GM10847 (cell line): ENCODE measurements around the gene SPACA9.

Source experiments
- POLR2A ChIP-seq: IDR thresholded peaks from 2 replicates; pipeline ENCODE4 v1.6.1; 2011; ENCODE audit not compliant: insufficient read length; ENCODE audit errors: extremely low read depth

Gene SPACA9

DNA sequence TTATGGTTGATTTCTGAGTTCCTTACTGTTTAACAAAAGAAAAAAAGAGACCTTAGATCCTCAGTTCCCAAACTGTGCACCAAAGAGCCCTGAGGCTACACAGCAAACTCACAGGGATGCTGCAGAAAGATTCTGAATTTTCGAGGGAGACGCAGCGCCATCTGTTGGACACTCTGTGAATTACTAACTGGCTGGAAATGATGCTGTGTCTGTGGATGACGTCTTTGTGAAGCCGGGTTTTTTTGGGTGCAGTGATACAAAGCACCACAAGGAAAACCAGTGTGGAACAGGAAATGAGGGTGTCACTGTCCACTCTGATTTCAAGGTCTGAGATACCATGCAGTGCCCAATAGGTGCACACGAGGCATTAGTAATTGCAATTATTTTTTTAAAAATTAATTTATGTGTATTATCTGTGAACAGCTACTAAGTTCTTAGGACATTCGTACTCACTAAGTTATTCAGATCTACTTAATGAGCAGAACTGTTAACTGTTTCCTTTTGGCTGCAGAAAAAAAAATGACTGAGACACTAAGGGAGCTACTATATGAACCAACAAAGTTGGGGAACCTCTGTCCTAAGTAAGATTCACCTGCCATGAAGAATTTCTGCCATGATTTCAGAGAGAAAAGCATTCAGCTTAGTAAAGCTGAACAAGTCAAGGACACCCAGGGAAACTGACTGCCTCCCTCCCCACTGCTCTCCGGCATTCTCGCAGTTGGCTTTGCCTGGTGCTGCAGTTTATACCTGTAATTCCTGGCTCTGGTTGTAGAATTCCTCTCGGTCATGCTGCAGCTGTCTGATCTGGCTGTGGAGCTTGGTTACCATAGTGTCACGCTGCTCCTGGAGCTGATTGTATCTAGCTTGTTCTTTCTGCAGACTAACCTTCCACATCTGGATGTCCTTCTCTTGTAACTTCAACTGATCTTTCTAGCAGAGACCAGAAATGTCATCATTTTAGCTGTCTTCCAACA is 23.4 kb downstream of the SPACA9 start:
- TF ChIP-seq POLR2A = no peak

DNA sequence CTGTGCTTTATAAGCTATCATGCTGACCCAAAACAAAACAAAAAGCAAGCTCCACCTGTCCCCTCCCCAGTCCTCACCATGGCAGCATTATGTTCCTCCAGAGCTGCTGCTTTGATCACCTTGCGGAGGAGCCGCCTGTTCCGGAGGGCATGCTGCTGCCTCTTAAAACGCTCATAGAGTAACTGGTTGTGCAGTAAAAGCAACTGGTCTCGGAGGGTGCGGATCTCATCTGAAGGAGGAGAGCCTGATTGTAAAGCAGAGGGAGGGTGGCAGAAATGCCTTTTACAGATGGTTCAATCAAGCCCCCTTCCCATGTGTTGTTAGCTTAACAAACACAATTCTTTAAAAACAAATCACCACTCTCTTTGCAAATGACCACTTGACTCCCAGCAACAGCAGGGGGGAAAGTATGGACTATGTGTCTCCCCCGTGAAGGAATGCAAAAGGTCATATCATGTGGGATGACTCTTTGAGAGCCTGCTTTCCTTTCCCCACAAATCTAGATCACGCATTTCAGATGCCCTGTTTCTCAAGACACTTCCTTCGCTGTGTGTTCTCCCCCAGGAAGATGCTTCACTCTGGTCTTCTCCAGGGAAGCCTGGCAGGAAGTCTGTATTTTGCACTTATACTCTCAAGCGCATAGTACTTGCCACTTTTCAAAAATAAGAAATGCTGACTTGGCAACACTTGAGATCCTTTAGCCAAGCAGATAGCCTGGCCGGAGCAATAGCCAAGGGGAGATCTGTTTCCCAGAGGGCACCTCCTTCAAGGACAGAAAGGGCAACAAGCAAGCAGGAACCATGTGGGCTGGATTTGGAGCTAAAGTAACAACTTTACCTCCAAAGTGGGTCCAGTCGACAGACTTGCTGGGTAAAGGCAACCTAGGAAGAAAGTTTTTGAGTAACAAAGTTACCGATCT is 25.1 kb downstream of the SPACA9 start:
- no peak for TF ChIP-seq POLR2A

DNA sequence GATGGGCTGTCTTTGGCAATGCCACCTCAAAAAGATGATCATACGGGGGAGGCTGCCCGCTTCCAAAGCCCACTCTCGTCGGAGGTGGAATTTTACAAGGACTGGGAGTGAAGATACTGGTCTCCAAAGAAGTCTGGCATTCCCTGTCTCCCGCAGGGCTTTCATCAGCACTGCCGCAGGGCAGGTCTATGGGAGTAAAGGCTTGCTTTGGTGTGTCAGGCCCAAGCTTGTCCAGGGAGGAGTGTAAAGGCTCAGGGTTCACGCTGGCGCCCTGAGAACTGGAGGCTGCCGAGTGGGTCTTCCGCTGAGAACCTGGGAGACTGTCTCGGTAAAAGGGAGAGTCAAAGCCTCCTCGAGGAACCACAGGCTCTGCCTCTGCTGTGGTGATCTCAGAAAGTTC is 27.0 kb downstream of the SPACA9 start:
- no peak for TF ChIP-seq POLR2A

DNA sequence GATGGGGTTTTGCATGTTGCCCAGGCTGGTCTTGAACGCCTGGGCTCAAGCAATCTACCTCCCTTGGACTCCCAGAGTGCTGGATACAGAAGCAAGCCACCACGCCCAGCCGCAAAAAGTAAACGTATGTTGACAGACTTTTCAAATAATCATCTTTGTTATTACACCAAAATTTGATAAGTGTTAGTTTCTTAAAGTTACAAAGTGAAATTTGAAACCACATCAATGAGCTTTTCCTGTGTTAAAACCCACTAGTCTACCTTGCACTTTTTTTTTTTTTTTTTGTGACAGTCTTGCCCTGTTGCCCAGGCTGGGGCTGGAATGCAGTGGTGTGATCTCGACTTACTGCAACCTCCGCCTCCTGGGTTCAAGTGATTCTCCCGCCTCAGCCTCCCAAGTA is 29.9 kb downstream of the SPACA9 start:
- no peak for TF ChIP-seq POLR2A

DNA sequence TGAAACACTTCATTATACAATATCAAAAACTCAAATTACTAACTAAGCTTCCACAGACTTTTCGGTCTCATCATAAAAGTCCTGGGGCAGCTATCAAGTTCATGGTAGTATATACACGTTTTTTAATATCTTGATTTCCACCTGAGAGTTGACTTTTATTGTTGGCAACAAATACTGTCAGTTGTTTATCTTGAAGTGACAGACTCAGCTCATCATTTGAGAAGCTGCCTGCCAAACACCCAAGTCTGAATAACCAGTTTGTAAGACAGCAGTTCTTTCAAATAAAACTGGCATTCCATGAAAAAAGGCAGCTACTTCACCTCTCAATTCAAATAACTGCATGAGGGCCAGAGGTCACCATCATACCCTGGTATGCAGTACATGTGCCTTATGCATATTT is 30.6 kb downstream of the SPACA9 start:
- TF ChIP-seq POLR2A = no peak

DNA sequence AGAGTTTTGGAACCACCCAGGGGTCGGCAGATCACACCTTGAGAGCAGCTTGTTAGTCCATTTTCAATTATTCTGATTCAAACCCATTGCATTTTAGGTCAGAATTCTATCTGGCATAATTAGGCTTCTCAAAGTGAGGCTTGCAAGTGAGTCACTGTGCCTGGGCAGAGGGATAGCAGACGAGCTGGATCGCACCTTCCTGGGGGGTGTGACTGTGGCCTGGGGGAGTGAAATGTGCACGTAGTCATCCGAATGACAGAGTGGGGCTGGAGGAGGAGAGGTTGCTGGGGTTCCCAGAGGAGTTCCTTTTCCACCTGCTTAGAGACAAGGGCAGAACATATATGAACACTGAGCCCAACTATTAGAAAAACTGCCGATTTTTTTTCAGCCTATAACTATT is 31.7 kb downstream of the SPACA9 start:
- TF ChIP-seq POLR2A = no peak

DNA sequence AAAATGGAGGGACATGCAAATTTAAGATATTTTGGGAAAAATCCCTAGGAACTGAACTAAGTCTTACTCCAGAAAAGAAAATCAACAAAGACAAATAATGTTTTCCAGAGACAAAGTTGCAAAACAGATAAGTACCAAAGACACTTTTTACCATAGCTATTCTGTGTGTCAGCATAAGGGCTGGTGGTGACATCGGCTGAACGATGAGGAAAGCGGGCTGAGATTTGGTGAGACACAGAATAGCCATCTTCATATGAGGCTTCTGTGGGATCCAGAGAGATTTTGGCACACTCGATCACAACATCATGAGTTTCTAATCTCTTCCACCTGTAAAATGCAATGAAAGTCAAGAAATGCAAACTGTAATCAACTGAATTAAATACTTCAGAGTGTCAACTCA is 33.4 kb downstream of the SPACA9 start:
- TF ChIP-seq POLR2A = no peak

DNA sequence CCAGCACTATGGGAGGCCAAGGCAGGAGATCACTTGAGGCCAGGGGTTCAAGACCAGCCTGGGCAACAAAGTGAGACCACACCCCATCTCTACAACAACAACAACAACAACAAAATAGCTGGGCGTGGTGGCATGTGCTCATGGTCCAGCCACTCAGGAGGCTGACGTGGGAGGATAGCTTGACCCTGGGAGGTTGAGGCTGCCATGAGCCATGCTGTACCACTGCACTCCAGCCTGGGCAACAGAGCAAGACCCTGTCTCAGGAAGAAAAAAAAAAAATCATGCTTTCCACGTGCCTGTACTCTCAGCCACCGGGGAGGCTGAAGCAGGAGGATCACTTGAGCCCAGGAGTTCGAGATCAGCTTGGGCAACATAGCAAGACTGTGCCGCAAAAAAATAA is 36.2 kb downstream of the SPACA9 start:
- no peak for TF ChIP-seq POLR2A

DNA sequence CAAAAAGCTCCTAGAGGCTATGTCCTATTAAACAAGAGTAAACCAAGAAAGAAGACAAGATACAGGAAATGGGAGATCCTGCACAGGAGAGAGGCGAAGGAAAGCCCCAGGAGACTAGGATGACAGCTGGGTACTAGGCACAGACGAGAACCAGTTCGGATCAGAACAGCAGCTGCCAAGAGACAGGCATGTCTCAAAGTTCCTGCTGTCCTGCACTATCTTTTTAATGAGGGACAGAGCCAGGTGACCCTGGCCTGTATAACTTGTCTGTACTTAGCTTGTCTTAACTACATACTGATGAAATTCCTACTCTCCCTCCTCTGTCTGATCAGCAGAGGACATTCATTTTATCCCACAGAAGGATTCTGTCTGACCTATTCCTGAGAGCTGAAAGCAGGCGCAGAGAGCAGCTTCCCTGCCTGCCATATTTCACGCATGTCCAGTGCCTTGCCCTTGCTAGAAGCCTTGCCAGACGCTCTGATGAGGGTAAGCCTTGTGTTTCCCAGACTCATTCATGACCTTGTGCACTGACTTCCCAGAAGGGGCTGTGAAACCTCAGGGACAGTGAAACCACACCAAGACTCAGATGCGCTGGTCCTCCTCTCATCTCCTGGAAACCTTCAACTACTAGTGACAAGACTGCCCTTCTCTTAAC is 41.0 kb downstream of the SPACA9 start:
- no peak for TF ChIP-seq POLR2A

DNA sequence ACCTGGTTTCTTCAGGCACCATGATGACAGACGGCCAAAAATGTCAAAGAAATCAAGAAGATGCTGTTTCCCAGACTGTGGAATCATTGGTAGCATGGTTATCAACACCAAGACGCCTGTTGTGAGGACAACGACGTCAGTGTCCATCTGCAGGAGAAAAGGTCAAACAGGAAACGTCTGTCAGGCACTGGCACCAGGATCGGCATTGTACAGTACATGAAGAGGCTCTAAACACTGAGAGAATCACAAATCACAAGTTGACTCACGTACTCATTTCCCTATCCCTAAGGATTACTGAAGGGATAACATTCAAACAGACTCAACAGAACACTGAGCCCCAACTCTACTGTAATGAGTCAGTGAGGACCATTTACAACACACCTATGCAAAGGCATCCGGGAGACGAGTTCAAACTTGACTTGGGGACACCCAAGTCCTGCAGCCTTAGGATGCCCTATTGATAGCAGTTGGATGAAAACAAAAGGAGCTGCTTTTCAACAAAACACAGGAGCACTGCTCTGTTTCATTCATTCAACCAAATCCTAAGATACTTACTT is 44.7 kb downstream of the SPACA9 start:
- TF ChIP-seq POLR2A = no peak

DNA sequence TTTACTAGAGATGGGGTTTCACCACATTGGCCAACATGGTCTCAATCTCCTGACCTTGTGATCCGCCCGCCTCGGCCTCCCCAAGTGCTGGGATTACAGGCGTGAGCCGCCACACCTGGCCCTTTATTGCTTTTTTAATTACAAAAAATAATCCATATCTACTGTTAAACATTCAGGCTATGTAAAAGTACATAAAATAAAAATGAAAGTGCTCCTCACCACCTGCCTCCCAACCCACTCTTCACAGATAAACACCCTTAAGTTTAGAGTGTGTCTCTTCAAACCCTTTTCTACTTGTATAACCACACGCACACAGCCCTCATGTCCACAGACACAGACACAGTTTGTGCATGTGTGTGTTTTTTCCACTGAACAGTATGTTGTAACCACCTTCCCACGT is 49.0 kb downstream of the SPACA9 start:
- TF ChIP-seq POLR2A = no peak

DNA sequence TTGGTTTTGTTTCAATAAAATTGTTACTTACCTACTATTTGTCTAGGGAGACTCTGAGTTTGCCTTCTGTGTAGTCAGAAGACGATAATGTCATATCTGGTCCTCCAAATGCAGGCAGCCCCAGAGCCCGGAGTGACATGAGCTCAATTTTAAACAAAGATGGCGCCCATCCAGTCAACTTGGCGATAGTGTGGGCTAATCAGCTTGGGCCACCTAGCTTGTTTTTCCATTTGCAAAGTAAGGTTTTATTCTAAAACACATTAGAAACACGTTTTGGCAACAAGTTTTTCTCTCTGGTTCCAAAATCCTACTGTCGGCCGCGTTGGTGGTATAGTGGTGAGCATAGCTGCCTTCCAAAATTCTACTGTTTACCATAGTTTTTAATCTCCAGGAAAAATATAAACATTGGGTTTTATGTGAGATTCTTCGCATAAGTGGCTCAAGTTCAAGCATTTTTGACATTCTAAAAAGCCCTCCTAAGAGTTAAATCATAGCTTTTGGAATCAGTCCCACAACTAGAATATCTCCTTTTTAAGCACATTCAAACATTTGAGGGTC is 52.6 kb downstream of the SPACA9 start:
- TF ChIP-seq POLR2A = no peak

DNA sequence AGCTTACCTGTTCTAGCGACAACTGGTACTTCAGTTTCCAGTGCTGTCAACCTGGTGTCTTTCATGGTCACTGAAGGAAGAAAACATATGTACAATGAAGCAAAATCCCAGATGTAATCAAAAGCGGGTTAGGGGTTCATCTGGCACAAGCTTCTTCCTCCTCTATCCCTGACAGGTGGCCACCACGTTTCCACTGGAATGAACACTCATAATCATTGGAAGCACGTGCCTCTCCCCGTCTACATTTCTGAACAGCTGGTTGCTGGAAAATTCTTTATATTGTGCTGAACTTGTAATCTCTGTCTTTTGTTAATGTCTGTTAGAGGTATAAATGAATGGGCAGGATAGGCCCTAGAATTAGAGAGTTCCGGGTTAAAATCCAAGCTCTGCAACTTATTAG is 56.3 kb downstream of the SPACA9 start:
- no peak for TF ChIP-seq POLR2A

DNA sequence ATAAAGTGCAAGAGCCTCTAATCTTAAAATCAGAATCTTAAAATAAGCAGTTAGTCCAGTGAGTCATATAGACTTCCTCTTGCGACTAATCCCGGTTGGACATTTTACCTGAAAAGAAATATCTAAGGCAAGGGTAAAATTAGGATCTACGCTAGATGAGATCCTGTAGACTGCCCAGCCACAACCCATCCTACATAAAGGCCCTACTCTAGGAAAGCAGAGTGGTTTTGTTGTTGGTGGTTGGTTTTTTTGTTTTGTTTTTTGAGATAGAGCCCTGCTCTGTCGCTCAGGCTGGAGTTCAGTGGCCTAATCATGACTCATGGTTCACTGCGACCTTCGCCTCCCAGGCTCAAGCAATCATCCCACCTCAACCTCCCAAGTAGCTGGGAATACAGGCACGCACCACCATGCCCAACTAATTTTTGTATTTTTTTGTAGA is 58.8 kb downstream of the SPACA9 start:
- TF ChIP-seq POLR2A = no peak

DNA sequence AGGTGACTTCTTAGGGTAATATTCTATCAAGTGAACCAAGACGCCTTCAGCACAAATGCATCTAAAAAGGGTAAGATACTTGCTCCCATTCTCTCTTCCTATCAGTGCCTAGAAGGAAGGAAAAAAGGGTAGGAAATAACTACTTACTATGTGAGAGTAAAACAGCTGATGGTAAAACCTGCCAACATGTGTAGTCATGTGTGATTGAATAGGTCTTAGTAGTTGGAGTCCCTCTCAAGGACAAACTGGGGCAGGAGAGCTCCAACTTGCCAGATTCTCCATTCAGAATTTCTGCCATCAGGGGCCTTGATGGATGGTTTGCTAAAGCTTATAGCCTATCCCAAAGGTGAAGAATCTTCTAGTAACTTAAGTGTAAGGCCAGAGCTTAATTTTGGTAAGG is 60.5 kb downstream of the SPACA9 start:
- TF ChIP-seq POLR2A = no peak
